DND-41 (cell line): ENCODE measurements around the gene NRDC.

Experiments used
- ATAC-seq: fragments of 200-7000 bp; cut with Tn5 transposase; 3 replicates; pipeline ENCODE4 v1.9.1; 2021; ENCODE audit warnings: low read depth; ENCODE audit not compliant: insufficient read depth
- DNase-seq: peaks from one replicate; pipeline ENCODE4 v3.0.0-alpha.2; 2020
- H2AFZ ChIP-seq: 2 replicates; pipeline ENCODE4 v1.6.0; 2012; ENCODE audit warnings: low read depth, low read length
- H3K27ac ChIP-seq: 2 replicates; pipeline ENCODE4 v1.5.1; 2012; ENCODE audit warnings: low read length, inconsistent platforms
- H3K27me3 ChIP-seq: fragments of 200-600 bp; sonication (generic); 2 replicates; pipeline ENCODE4 v1.6.0; 2012; ENCODE audit warnings: low read length, mild to moderate bottlenecking, inconsistent platforms; ENCODE audit not compliant: insufficient read depth, poor library complexity
- H3K36me3 ChIP-seq: 2 replicates; pipeline ENCODE4 v1.5.1; 2012; ENCODE audit warnings: low read length, inconsistent platforms; ENCODE audit not compliant: insufficient read depth
- H3K4me1 ChIP-seq: 2 replicates; pipeline ENCODE4 v1.5.1; 2012; ENCODE audit warnings: mild to moderate bottlenecking, low read length; ENCODE audit not compliant: insufficient read depth
- H3K4me2 ChIP-seq: 2 replicates; pipeline ENCODE4 v1.6.0; 2012; ENCODE audit warnings: mild to moderate bottlenecking, moderate library complexity, low read length, inconsistent platforms; ENCODE audit not compliant: insufficient read depth
- H3K4me3 ChIP-seq, 2 experiments: fragments of 200-600 bp in 1 of 2; shearing (Covaris generic) in 1 of 2; 2 replicates each; pipeline ENCODE4 v1.5.1; 2012 to 2016; ENCODE audit warnings: inconsistent platforms in 2 of 2, low read length in 2 of 2, mild to moderate bottlenecking in 2 of 2, low read depth in 1 of 2, moderate library complexity in 1 of 2
- H3K79me2 ChIP-seq: 2 replicates; pipeline ENCODE4 v1.6.0; 2012; ENCODE audit warnings: low read length, inconsistent platforms; ENCODE audit not compliant: insufficient read depth
- H3K9ac ChIP-seq: 2 replicates; pipeline ENCODE4 v1.6.0; 2012; ENCODE audit warnings: low read depth, mild to moderate bottlenecking, inconsistent platforms, low read length, moderate library complexity
- H3K9me3 ChIP-seq: 2 replicates; pipeline ENCODE4 v1.5.1; 2012; ENCODE audit warnings: low read length, moderate library complexity, mild to moderate bottlenecking, inconsistent platforms; ENCODE audit not compliant: insufficient read depth, severe bottlenecking
- H4K20me1 ChIP-seq: 2 replicates; pipeline ENCODE4 v1.6.0; 2012; ENCODE audit warnings: low read length; ENCODE audit not compliant: insufficient read depth
- CTCF ChIP-seq: IDR thresholded peaks from 2 replicates; pipeline ENCODE4 v1.5.1; 2012; ENCODE audit warnings: borderline replicate concordance, low read length, moderate library complexity, mild to moderate bottlenecking; ENCODE audit not compliant: poor library complexity, severe bottlenecking; ENCODE audit errors: extremely low read depth
- EZH2 ChIP-seq: IDR thresholded peaks from 3 replicates; pipeline ENCODE4 v1.6.1; 2012; ENCODE audit warnings: borderline replicate concordance, low read depth, mild to moderate bottlenecking, moderate library complexity, low read length, inconsistent platforms; ENCODE audit not compliant: severe bottlenecking

NRDC gene, protein sequence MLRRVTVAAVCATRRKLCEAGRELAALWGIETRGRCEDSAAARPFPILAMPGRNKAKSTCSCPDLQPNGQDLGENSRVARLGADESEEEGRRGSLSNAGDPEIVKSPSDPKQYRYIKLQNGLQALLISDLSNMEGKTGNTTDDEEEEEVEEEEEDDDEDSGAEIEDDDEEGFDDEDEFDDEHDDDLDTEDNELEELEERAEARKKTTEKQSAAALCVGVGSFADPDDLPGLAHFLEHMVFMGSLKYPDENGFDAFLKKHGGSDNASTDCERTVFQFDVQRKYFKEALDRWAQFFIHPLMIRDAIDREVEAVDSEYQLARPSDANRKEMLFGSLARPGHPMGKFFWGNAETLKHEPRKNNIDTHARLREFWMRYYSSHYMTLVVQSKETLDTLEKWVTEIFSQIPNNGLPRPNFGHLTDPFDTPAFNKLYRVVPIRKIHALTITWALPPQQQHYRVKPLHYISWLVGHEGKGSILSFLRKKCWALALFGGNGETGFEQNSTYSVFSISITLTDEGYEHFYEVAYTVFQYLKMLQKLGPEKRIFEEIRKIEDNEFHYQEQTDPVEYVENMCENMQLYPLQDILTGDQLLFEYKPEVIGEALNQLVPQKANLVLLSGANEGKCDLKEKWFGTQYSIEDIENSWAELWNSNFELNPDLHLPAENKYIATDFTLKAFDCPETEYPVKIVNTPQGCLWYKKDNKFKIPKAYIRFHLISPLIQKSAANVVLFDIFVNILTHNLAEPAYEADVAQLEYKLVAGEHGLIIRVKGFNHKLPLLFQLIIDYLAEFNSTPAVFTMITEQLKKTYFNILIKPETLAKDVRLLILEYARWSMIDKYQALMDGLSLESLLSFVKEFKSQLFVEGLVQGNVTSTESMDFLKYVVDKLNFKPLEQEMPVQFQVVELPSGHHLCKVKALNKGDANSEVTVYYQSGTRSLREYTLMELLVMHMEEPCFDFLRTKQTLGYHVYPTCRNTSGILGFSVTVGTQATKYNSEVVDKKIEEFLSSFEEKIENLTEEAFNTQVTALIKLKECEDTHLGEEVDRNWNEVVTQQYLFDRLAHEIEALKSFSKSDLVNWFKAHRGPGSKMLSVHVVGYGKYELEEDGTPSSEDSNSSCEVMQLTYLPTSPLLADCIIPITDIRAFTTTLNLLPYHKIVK

GRCh38 chr1:51878616-51879336, at the start of gene NRDC:
Gene NRDC (minus strand): TSS chr1:51878727. CDS start chr1:51878615, 112 bp downstream.
- Histone ChIP-seq H3K36me3 (peaks cover 4% of the 10 kb centered on the region), H4K20me1 (peaks cover 17% of the 10 kb centered on the region; the same call in 1 of the 2 replicates), H3K9ac (peak within 1 kb of the TSS; percentile 83), H3K4me1 (peaks cover 49% of the 10 kb centered on the region), H3K79me2 (peaks cover 52% of the 10 kb centered on the region), H2AFZ (peak within 1 kb of the TSS; percentile 78), H3K27ac (peak within 1 kb of the TSS; percentile 94), H3K27me3 (no peaks in the 10 kb centered on the region), H3K4me3 (peak within 1 kb of the TSS; percentile 82 to 91), H3K9me3 (no peaks in the 10 kb centered on the region), H3K4me2 (peak within 1 kb of the TSS; percentile 95)
- ATAC-seq (peak; percentile 92), DNase-seq (peak; percentile 100)
- TF ChIP-seq CTCF = no peak
- TF ChIP-seq EZH2 = no peak

DNA sequence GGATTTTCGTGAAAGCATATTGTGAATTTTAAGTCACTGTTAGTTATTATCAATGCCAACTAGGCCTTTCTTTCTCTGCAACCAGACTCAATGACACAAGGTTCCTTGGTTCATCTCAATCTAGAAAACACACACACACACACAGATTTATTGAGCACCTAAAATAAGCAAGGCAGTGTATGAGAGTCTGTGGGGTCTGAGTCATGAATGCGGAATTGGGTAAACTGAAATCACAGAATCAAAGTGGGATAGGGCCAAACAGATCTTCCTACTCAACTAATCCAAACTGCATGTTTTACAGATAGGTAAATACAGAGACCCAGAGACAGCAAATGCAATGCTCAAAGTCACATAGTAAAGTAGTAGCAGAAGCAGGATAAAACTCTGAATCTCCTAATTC, 48.5 kb upstream of the NRDC start:
- ATAC-seq = no peak
- no peak for DNase-seq
- no peak overlapping the region for H3K9ac ChIP-seq

More for the DNA sequence above, 48.5 kb upstream of the NRDC start:
- no peak overlapping the region for H3K4me3 ChIP-seq
- no peaks in the 10 kb centered on the region for H3K4me1 ChIP-seq
- no peaks in the 10 kb centered on the region for H3K9me3 ChIP-seq
- H4K20me1 ChIP-seq = no peaks in the 10 kb centered on the region
- no peak overlapping the region for H3K27ac ChIP-seq
- TF ChIP-seq EZH2 (no peak), CTCF (no peak)
- no peak overlapping the region for H2AFZ ChIP-seq
- H3K4me2 ChIP-seq = no peak overlapping the region
- H3K27me3 ChIP-seq = peaks cover 16% of the 10 kb centered on the region
- H3K79me2 ChIP-seq = no peaks in the 10 kb centered on the region
- H3K36me3 ChIP-seq = no peaks in the 10 kb centered on the region
